SK-N-SH (cell line): ENCODE results near the gene SLC30A3. TPM values are rescaled to one million over a fixed set of nuclear protein-coding genes. Genes with fewer than 3 reads are reported as not detected.

ENCODE experiments used
- CTCF ChIA-PET: fragments of 300-600, 350-600 bp; formaldehyde crosslinking; extraction: SDS; loops from one replicate; lab custom pipeline; 2021; lab: Yijun Ruan, JAX
- POLR2A ChIA-PET: fragments of 350-600 bp; sonication (Branson Sonifier 250); formaldehyde crosslinking; extraction: SDS; loops from one replicate; lab custom pipeline; 2020; ENCODE audit warnings: antibody characterized with exemption, inconsistent platforms; lab: Yijun Ruan, JAX
- DNase-seq: peaks from one replicate; pipeline ENCODE4 v3.0.0; 2012
- H2AFZ ChIP-seq: fragments of 200-600 bp; sonication (generic); 2 replicates; pipeline ENCODE4 v1.8.1; 2016; ENCODE audit warnings: antibody characterized with exemption, mild to moderate bottlenecking, low read depth
- H3F3A ChIP-seq: fragments of 200-600 bp; sonication (generic); replicated peaks from 2 replicates; pipeline ENCODE3; 2016; ENCODE audit warnings: antibody characterized with exemption, mild to moderate bottlenecking; ENCODE audit not compliant: insufficient read depth
- H3K27ac ChIP-seq, 2 experiments: fragments of 200-500 bp in 1 of 2; fragments of 200-600 bp in 1 of 2; sonication (Bioruptor generic) in 1 of 2; sonication (generic), shearing (Covaris generic) in 1 of 2; 2 replicates each; pipeline versions ENCODE4 v1.5.1 to v1.6.1; 2014 to 2016; ENCODE audit warnings: low read depth in 2 of 2, inconsistent platforms in 1 of 2, low read length in 1 of 2, mild to moderate bottlenecking in 1 of 2, mixed read lengths in 1 of 2
- H3K27me3 ChIP-seq: fragments of 200-600 bp; sonication (generic), shearing (Covaris generic); 2 replicates; pipeline ENCODE4 v1.6.1; 2016; ENCODE audit warnings: mixed run types; ENCODE audit not compliant: insufficient read depth
- H3K36me3 ChIP-seq, 2 experiments: fragments of 200-500 bp in 1 of 2; fragments of 200-600 bp in 1 of 2; sonication (Bioruptor generic) in 1 of 2; sonication (generic) in 1 of 2; replicated peaks in 1 of 2; 2 replicates each; pipeline versions ENCODE3 to v1.5.1; 2014 to 2016; ENCODE audit warnings: low read length in 1 of 2, mild to moderate bottlenecking in 1 of 2; ENCODE audit not compliant: insufficient read depth in 2 of 2, control insufficient read depth in 1 of 2
- H3K4me1 ChIP-seq, 2 experiments: fragments of 200-500 bp in 1 of 2; fragments of 200-600 bp in 1 of 2; sonication (Bioruptor generic) in 1 of 2; sonication (generic), shearing (Covaris generic) in 1 of 2; 2 replicates each; pipeline versions ENCODE4 v1.5.1 to v1.6.1; 2014 to 2016; ENCODE audit warnings: low read depth in 1 of 2, low read length in 1 of 2, mixed run types in 1 of 2; ENCODE audit not compliant: insufficient read depth in 2 of 2, control insufficient read depth in 1 of 2
- H3K4me2 ChIP-seq: fragments of 200-600 bp; sonication (generic), shearing (Covaris generic); 2 replicates; pipeline ENCODE4 v1.6.1; 2017; ENCODE audit warnings: mixed run types
- H3K4me3 ChIP-seq, 2 experiments: fragments of 200-500 bp in 1 of 2; fragments of 200-600 bp in 1 of 2; sonication (Bioruptor generic) in 1 of 2; sonication (generic), shearing (Covaris generic) in 1 of 2; 2 replicates each; pipeline versions ENCODE4 v1.5.1 to v1.8.1; 2014 to 2016; ENCODE audit warnings: low read depth in 2 of 2, inconsistent platforms in 1 of 2, low read length in 1 of 2, mild to moderate bottlenecking in 1 of 2, mixed read lengths in 1 of 2, moderate library complexity in 1 of 2
- H3K79me2 ChIP-seq: fragments of 200-600 bp; sonication (generic); 2 replicates; pipeline ENCODE4 v1.8.1; 2017; ENCODE audit warnings: mild to moderate bottlenecking; ENCODE audit not compliant: insufficient read depth
- H3K9ac ChIP-seq: fragments of 200-600 bp; sonication (generic); 2 replicates; pipeline ENCODE4 v1.6.1; 2017; ENCODE audit warnings: mixed run types
- H3K9me2 ChIP-seq: fragments of 200-600 bp; sonication (generic); 2 replicates; pipeline ENCODE4 v1.6.1; 2017; ENCODE audit warnings: mixed run types
- H3K9me3 ChIP-seq: fragments of 200-600 bp; sonication (generic); 2 replicates; pipeline ENCODE4 v1.6.1; 2017; ENCODE audit warnings: mixed run types, mild to moderate bottlenecking, moderate library complexity
- H4K20me1 ChIP-seq: fragments of 200-600 bp; sonication (generic); 2 replicates; pipeline ENCODE4 v1.6.1; 2017; ENCODE audit warnings: mild to moderate bottlenecking, mixed run types; ENCODE audit not compliant: insufficient read depth
- EP300 ChIP-seq, 2 experiments: IDR thresholded peaks; 2 replicates each; pipeline versions ENCODE4 v1.4.0 to v1.6.1; 2012; ENCODE audit warnings: borderline replicate concordance in 1 of 2, low read depth in 1 of 2, low read length in 1 of 2
- FOXM1 ChIP-seq: IDR thresholded peaks from 2 replicates; pipeline ENCODE4 v1.4.0; 2012; ENCODE audit warnings: low read depth, mild to moderate bottlenecking
- GATA2 ChIP-seq: sonication (generic); formaldehyde crosslinking; IDR thresholded peaks from 2 replicates; pipeline ENCODE4 v1.5.0; 2020; ENCODE audit warnings: mild to moderate bottlenecking, missing genetic modification reagents
- NRF1 ChIP-seq: IDR thresholded peaks from 2 replicates; pipeline ENCODE4 v1.6.1; 2012; ENCODE audit warnings: low read depth, mild to moderate bottlenecking, low read length
- POLR2AphosphoS5 ChIP-seq: IDR thresholded peaks from 2 replicates; pipeline ENCODE4 v1.6.1; 2012; ENCODE audit warnings: low read depth, low read length
- RAD21 ChIP-seq: IDR thresholded peaks from 2 replicates; pipeline ENCODE4 v1.6.1; 2012; ENCODE audit warnings: mild to moderate bottlenecking, low read length
- RCOR1 ChIP-seq: fragments of 150-350 bp; IDR thresholded peaks from 2 replicates; pipeline ENCODE4 v1.6.1; 2017; ENCODE audit warnings: antibody characterized with exemption, low read length
- TEAD4 ChIP-seq: IDR thresholded peaks from 2 replicates; pipeline ENCODE4 v1.4.0; 2012; ENCODE audit warnings: mild to moderate bottlenecking, borderline replicate concordance; ENCODE audit not compliant: insufficient read depth
- WGBS: methylation state at CpG from one replicate; pipeline ENCODE4 v1.1.6; 2017; ENCODE audit warnings: low lambda C conversion rate; 5-methylcytosine and 5-hydroxymethylcytosine counted together
- polyA plus RNA-seq, 3 experiments: library from polyadenylated mRNA; depleted of rRNA; stranded (reverse); fragments of >200 nt; gene quantifications; 2 replicates each; pipeline ENCODE4 v1.2.3, GENCODE V29; 2012
- TF ChIP-seq, protein P1 (sequence below): IDR thresholded peaks from 2 replicates; pipeline ENCODE4; 2012
- TF ChIP-seq, protein P2 (sequence below): IDR thresholded peaks from 2 replicates; pipeline ENCODE4 v1.4.0; 2012; ENCODE audit warnings: low read depth, borderline replicate concordance
- TF ChIP-seq, protein P3 (sequence below): fragments of 200-600 bp; sonication (generic); IDR thresholded peaks from 2 replicates; pipeline ENCODE4 v1.6.1; 2017; ENCODE audit warnings: antibody characterized with exemption, mild to moderate bottlenecking, moderate library complexity

SLC30A3 gene
- polyA plus RNA-seq, 1 of the 3 experiments (the other 2 are of a cell fraction), result 1.1 TPM

DNA sequence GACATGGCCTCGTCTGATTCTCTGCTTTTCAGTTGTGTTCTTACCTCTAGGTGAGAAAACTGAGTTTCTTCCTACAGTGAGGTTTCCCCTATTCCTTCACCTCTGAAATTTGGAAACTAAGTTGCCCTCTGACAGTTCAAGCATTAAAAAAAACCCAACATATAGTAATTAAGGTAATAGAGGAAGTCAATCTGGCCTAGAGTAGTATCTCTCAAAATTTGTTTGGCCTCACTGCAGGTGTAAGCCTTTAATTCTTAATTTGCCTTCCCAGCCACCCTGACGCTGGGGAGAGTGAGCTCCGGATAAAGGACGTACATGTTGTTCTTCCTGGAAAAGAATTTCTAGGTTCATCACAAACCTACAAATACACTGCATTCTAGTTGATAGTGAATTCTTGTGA, 44.2 kb downstream of the SLC30A3 start:
- CTCF ChIA-PET, result interaction anchor here (0.8 to 1.3 kb wide), 2 partner anchors 23 to 61 kb away, joined by 3 read pairs; no protein-coding TSS in a partner anchor
- Histone ChIP-seq H3K79me2 (peaks cover 33% of the 10 kb centered on the region; the same call in 1 of the 2 replicates), H3K27me3 (no peaks in the 10 kb centered on the region), H4K20me1 (no peaks in the 10 kb centered on the region), H3K9me2 (no peaks in the 10 kb centered on the region), H3K4me2 (peak overlapping the region; percentile 86), H3K36me3 (peaks cover 49 to 58% of the 10 kb centered on the region in 2 experiments), H3F3A (peaks cover 6% of the 10 kb centered on the region), H2AFZ (no peak overlapping the region), H3K9ac (no peak overlapping the region), H3K4me1 (peaks cover 4 to 15% of the 10 kb centered on the region in 2 experiments; a peak in 3 of 4 replicates), H3K4me3 (no peak overlapping the region), H3K27ac (no peak overlapping the region), H3K9me3 (no peaks in the 10 kb centered on the region)
- TF ChIP-seq, protein P1, sequence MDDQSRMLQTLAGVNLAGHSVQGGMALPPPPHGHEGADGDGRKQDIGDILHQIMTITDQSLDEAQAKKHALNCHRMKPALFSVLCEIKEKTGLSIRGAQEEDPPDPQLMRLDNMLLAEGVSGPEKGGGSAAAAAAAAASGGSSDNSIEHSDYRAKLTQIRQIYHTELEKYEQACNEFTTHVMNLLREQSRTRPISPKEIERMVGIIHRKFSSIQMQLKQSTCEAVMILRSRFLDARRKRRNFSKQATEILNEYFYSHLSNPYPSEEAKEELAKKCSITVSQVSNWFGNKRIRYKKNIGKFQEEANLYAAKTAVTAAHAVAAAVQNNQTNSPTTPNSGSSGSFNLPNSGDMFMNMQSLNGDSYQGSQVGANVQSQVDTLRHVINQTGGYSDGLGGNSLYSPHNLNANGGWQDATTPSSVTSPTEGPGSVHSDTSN, result no peak
- TF ChIP-seq POLR2AphosphoS5, result no peak
- TF ChIP-seq, protein P2, sequence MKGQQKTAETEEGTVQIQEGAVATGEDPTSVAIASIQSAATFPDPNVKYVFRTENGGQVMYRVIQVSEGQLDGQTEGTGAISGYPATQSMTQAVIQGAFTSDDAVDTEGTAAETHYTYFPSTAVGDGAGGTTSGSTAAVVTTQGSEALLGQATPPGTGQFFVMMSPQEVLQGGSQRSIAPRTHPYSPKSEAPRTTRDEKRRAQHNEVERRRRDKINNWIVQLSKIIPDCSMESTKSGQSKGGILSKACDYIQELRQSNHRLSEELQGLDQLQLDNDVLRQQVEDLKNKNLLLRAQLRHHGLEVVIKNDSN, result no peak
- TF ChIP-seq TEAD4, result no peak
- TF ChIP-seq, protein P3, sequence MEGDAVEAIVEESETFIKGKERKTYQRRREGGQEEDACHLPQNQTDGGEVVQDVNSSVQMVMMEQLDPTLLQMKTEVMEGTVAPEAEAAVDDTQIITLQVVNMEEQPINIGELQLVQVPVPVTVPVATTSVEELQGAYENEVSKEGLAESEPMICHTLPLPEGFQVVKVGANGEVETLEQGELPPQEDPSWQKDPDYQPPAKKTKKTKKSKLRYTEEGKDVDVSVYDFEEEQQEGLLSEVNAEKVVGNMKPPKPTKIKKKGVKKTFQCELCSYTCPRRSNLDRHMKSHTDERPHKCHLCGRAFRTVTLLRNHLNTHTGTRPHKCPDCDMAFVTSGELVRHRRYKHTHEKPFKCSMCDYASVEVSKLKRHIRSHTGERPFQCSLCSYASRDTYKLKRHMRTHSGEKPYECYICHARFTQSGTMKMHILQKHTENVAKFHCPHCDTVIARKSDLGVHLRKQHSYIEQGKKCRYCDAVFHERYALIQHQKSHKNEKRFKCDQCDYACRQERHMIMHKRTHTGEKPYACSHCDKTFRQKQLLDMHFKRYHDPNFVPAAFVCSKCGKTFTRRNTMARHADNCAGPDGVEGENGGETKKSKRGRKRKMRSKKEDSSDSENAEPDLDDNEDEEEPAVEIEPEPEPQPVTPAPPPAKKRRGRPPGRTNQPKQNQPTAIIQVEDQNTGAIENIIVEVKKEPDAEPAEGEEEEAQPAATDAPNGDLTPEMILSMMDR, result no peak
- TF ChIP-seq FOXM1, result no peak
- TF ChIP-seq GATA2 (CRISPR knock-in tag), result no peak
- no peak for TF ChIP-seq RAD21
- no peak for TF ChIP-seq NRF1
- no peak for TF ChIP-seq EP300 (IDR thresholded peaks at IDR 0.05; ENCODE audit: borderline replicate concordance in 1 of 2, low read depth in 1 of 2, low read length in 1 of 2)
- TF ChIP-seq RCOR1, result no peak
- POLR2A ChIA-PET, result interaction anchor here (1.5 kb wide), 1 partner anchor 12 kb away, joined by 4 read pairs; no protein-coding TSS in a partner anchor
- no peak for DNase-seq
- WGBS, result 97% methylated on average over 4 of the region's 4 CpGs
